Measurements from ENCODE around the gene CPSF3. TPM values are rescaled to one million over a fixed set of nuclear protein-coding genes. Genes with fewer than 3 reads are reported as not detected.

The CPSF3 gene
- total RNA-seq, 4 donors from 2014 or later = 17.9 to 24.4 (median 20.7) TPM

- ATAC-seq (ENCODE audit: low FRiP score) (no peak), DNase-seq (ENCODE audit: low spot score) (no peak)
- no peak for TF ChIP-seq CTCF (IDR thresholded peaks at IDR 0.05)
Measured at GRCh38 chr2:9439536-9439935, 16.1 kb downstream of the CPSF3 start.

- ATAC-seq (ENCODE audit: low FRiP score) (no peak), DNase-seq (ENCODE audit: low spot score) (no peak)
- no peak for TF ChIP-seq CTCF (IDR thresholded peaks at IDR 0.05)
Measured at GRCh38 chr2:9440058-9440727, 16.7 kb downstream of the CPSF3 start.

DNA sequence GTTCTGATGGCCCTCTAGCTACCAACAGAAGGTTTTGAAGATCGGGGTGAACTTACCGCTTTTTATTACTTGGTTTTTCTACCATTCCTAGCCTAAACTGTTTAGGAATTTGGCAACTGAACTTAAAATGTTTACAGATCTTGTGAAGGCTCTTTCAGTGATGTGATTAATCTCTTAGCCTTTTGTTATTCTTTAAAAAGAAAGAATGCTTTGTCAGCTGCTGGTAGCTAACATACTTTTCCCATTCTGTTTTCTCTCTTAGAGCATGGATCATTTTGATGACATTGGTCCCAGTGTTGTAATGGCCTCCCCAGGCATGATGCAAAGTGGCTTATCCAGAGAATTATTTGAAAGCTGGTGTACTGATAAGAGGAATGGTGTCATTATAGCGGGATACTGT, 18.1 kb downstream of the CPSF3 start:
- DNase-seq (ENCODE audit: low spot score) (no peak), ATAC-seq (ENCODE audit: low FRiP score) (no peak)
- no peak for TF ChIP-seq CTCF (IDR thresholded peaks at IDR 0.05)

DNA sequence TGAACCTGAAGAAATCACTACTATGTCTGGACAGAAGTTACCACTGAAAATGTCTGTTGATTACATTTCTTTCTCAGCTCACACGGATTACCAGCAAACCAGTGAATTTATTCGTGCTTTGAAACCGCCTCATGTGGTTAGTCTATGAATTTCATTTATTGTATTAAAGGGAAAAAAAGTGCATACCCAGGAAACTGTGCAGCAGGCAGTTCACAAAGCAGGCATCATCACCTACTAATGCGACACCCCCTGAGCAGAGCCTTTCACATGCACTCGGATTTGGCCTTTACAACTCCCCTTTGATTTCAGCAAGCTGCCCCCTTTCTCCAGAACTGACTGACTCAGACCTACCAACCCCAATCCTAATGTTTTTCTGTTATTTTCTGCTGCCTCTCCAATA, 20.1 kb downstream of the CPSF3 start:
- TF ChIP-seq CTCF (IDR thresholded peaks at IDR 0.05) = no peak
- DNase-seq (ENCODE audit: low spot score) = no peak
- ATAC-seq (ENCODE audit: low FRiP score) = no peak

DNA sequence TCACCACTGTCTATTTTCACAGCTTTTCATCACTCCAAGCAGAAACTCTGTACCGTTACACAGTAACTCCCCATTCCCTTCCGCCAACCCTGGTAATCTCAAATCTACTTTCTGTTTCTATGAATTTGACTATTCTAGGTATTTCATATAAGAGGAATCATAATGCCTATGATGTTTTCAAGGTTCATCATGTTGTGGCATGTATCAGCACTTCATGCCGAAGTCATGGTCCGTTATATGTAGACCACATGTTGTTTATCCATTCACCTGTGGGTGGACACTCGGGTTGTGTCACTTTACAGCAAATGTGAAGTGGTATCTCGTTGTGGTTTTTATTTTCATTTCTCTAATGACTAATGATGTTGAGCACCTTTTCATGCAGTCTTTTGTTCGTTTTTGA, 21.6 kb downstream of the CPSF3 start:
- no peak for TF ChIP-seq CTCF (IDR thresholded peaks at IDR 0.05)
- no peak for DNase-seq (ENCODE audit: low spot score)
- no peak for ATAC-seq (ENCODE audit: low FRiP score)

- ATAC-seq (ENCODE audit: low FRiP score) (no peak), DNase-seq (ENCODE audit: low spot score) (no peak)
- no peak for TF ChIP-seq CTCF (IDR thresholded peaks at IDR 0.05)
Measured at GRCh38 chr2:9451231-9451630, 27.8 kb downstream of the CPSF3 start.

- ATAC-seq (ENCODE audit: low FRiP score) = no peak
- TF ChIP-seq CTCF (IDR thresholded peaks at IDR 0.05) = no peak
- no peak for DNase-seq (ENCODE audit: low spot score)
Measured at GRCh38 chr2:9460441-9461017, 37.1 kb downstream of the CPSF3 start.

All from omental fat pad (tissue), 4 donors.